ENCODE data around the gene PGAP3. TPM values are rescaled to one million over a fixed set of nuclear protein-coding genes. Genes with fewer than 3 reads are reported as not detected.

Gene PGAP3
- total RNA-seq, 1 donor from 2014 or later = 13.6 TPM

DNA sequence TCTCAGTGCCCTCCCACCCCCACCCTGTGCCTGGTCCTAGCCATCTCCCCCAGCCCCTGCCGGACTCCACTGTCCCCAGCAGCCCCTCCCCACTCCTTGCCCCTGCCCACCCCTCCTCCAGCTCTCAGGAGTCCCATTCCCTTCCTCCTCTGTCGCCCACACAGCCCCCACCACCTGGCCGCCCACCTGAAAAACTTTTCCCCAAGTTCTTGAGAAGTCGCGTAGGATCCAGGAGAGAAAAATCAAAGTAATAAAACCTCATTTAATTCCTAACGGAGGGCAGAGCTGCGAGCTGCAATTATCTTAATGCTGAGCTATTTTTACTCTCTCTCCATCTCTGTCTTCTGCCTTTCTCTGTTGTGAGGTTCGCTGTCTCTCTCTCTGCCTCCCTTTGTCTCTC is 63.5 kb downstream of the PGAP3 start:
- DNase-seq (ENCODE audit: low spot score) = no peak

DNA sequence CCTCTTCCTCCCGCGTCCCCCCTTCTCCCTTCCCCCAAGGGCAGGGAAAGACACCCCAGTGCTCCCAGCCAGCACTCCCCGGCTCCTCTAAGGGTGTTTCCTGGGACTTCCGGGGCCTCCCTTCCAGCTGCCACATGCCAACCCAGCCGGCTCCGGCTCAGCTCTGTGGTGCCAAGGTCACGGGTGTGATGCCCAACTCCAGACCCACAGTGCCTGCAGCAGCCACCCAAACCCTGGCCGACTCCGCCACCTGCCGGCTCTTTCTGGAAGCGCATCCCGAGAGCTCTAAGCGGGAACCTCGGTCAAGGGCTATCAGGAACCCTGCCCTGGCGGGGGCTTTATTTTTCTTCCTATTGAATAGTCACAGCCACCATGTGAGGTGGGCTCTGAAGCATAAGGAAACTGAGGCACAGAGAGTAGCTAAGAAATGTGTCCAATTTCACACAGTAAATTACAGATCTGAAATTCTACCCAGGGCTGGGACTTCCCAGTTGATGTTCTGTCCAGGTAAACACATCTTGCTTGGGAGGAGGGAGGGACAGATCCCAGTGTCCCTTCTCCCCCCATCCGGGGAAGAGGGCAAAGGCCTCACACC is 64.4 kb downstream of the PGAP3 start:
- DNase-seq (ENCODE audit: low spot score) = peak; percentile 94

DNA sequence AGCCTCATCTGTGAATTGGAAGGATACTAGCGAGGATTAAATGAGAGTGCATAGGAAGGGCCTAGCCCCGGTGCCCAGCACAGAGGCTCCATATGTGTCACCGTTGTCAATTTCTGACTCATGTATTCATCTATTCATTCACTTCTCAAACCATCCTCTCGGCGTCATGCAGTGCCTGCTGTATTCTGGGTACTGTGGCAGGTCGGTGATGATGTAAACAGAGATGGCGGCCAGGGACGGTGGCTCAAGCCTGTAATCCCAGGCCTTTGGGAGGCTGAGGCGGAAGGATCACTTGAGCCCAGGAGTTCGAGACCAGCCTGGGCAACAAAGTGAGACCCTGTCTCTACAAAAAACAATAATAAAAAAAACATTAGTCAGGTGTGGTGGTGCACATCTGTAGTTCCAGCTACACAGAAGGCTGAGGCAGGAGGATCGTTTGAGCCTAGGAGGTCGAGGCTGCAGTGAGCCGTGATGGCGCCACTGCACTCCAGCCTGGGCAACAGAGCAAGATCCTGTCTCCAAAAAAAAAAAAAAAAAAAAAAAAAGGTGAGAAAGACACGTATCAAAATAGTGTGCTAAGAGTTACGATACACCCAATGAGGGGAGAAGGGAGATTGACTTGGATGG is 65.4 kb downstream of the PGAP3 start:
- DNase-seq (ENCODE audit: low spot score) = no peak

DNA sequence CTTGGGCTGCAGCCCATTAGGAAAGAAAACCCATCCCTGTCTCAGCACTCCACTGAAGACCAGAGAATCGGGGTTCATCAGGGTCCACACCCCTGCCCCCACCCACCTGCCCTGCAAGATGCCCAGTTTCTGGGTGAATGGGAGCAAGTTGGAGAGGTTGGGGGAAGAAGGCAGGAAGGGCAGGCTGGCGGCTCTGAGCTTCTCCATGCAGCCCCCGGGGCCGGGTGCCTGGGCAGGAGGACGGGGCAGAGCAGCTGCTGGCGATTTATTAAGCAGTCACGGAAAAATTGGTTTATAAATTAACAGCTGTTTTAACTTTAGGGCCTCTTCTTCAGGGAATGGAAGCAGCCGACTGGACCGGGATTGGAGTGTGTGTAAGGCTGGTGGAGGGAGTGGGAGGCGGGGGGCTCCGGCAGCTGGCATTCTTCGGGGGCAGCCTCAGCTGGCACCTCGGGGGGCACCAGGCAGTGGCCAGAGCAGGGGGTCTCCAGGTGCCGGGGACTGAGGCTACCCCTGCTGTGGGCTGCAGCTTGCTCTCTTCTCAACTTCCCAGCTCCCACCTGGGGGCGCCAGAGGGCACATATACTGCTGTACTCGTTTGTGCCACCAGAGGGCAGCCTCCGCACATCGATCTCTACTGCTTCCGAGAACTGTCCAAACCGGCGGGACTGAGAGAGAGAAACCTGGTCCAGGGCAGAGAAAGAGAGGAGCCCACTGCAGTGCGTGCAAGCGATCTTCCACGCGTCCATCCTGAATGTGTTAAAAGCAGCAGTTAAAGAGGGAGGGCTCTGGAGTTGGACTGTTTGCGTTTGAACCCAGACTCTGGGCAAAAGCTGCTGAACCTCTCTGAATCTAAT is 66.1 kb downstream of the PGAP3 start:
- DNase-seq (ENCODE audit: low spot score) = peak; percentile 96

Small RNAs within 50 kb of the gene (microRNA-seq; reads per million reads assigned to microRNA genes)
- not detected for gene MIR4728 (ENCODE audit: borderline number of aligned reads)

Other genes with a start within 250 kb of the PGAP3 start
- 35.5 TPM for gene MED1, start 236.8 kb downstream of the PGAP3 start, total RNA-seq
- gene CDK12, start 226.6 kb downstream of the PGAP3 start, total RNA-seq = 46.5 TPM
- not detected for gene NEUROD2, start 80.1 kb downstream of the PGAP3 start, total RNA-seq
- gene PPP1R1B, start 61.1 kb downstream of the PGAP3 start, total RNA-seq = 33.1 TPM
- 49.2 TPM for gene STARD3, start 50.9 kb downstream of the PGAP3 start, total RNA-seq
- 0.64 TPM for gene TCAP, start 22.7 kb downstream of the PGAP3 start, total RNA-seq
- gene PNMT, start 19.6 kb downstream of the PGAP3 start, total RNA-seq = 0.35 TPM
- 21.9 TPM for gene ERBB2, start 12.0 kb upstream of the PGAP3 start, total RNA-seq
- 36.4 TPM for gene MIEN1, start 42.5 kb upstream of the PGAP3 start, total RNA-seq
- 0.29 TPM for gene GRB7, start 49.9 kb upstream of the PGAP3 start, total RNA-seq
- gene IKZF3, start 176.3 kb upstream of the PGAP3 start, total RNA-seq = 1.3 TPM
- not detected for gene ZPBP2, start 180.1 kb upstream of the PGAP3 start, total RNA-seq
- gene GSDMB, start 230.6 kb upstream of the PGAP3 start, total RNA-seq = 15.3 TPM
- 191 TPM for gene ORMDL3, start 239.5 kb upstream of the PGAP3 start, total RNA-seq
- gene LRRC3C, start 239.7 kb upstream of the PGAP3 start, total RNA-seq = not detected

Measured in mesenteric fat pad (tissue), 1 donor.